Uterus (tissue), 4 donors: ENCODE data around the gene COG2. TPM values are rescaled to one million over a fixed set of nuclear protein-coding genes. Genes with fewer than 3 reads are reported as not detected.

Source experiments
- DNase-seq, 2 donors: peaks; one replicate each; pipeline ENCODE4 v3.0.0-alpha.2; 2019 to 2020
- H3K27ac ChIP-seq, 2 donors: fragments of 200-600 bp; sonication (generic); 1 replicate in 1 of 2; 2 replicates in 1 of 2; pipeline ENCODE4 v1.5.1; 2016 to 2018
- H3K27me3 ChIP-seq, 2 donors: fragments of 200-600 bp; sonication (generic); one replicate each; pipeline ENCODE4 v1.5.1; 2018 to 2019; ENCODE audit warnings: control low read depth in 1 of 2
- H3K36me3 ChIP-seq, 2 donors: fragments of 200-600 bp; sonication (generic); one replicate each; pipeline ENCODE4 v1.5.1; 2019; ENCODE audit warnings: control low read depth in 1 of 2
- H3K4me1 ChIP-seq, 2 donors: fragments of 200-600 bp; sonication (generic); one replicate each; pipeline ENCODE4 v1.5.1; 2018 to 2019; ENCODE audit warnings: control low read depth in 1 of 2
- H3K4me3 ChIP-seq, 2 donors: fragments of 200-600 bp; sonication (generic); 1 replicate in 1 of 2; 2 replicates in 1 of 2; pipeline ENCODE4 v1.5.1; 2018 to 2019; ENCODE audit warnings: mild to moderate bottlenecking in 1 of 2
- H3K9me3 ChIP-seq, 2 donors: fragments of 200-600 bp; sonication (generic); one replicate each; pipeline ENCODE4 v1.5.1; 2019; ENCODE audit warnings: control low read depth in 1 of 2
- POLR2A ChIP-seq, 2 donors: fragments of 450-650 bp; IDR thresholded peaks; one replicate each; pipeline ENCODE4 v1.6.1; 2016; ENCODE audit warnings: antibody characterized with exemption in 2 of 2, mild to moderate bottlenecking in 1 of 2, moderate library complexity in 1 of 2
- intact Hi-C: fragments of 100-400 bp; cut with DNase I; formaldehyde crosslinking; loops from one replicate; pipeline ENCODE4 v1.15.1; 2023; ENCODE audit warnings: low total_unique reads
- total RNA-seq, 4 donors: library from RNA; depleted of rRNA in 3 of 4; stranded (reverse); fragments of >200 nt in 3 of 4; gene quantifications; one replicate each; pipeline versions ENCODE4 v1.1.0 to v1.2.4, GENCODE V29; 2014 to 2023
- TF ChIP-seq, protein P1 (sequence below), 4 experiments: fragments of 200-600 bp in 2 of 4; fragments of 450-650 bp in 2 of 4; sonication (generic) in 2 of 4; IDR thresholded peaks; one replicate each; pipeline ENCODE4 v1.5.1; 2016 to 2019; ENCODE audit warnings: antibody characterized with exemption in 4 of 4, mild to moderate bottlenecking in 2 of 4, moderate library complexity in 1 of 4
- donor health status: DM: yes; HTN: yes; CAD: no.

Gene COG2
- total RNA-seq, 4 donors from 2014 or later, result 10.0 to 32.3 (median 18.5) TPM

DNA sequence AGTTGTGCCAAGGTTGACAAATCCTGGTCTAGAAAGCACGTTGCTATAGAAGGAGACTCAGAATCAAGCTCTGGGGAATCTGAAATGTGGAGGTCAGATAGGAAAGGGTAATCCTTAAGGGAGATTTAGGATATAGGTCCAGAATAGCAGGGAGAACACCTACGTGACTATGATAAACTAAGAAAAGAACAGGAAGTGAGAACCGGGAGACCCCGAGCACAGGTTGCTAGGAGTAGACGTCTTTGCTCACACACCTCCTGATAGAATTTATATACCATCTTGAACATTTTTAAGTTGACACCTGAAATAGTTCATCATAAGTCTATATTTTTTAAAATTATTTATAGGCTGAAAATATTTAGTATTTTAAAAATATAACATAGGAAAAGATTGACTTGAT is 7.9 kb upstream of the COG2 start:
- H3K27me3 ChIP-seq, result no peaks in the 10 kb centered on the region
- TF ChIP-seq, protein P1, sequence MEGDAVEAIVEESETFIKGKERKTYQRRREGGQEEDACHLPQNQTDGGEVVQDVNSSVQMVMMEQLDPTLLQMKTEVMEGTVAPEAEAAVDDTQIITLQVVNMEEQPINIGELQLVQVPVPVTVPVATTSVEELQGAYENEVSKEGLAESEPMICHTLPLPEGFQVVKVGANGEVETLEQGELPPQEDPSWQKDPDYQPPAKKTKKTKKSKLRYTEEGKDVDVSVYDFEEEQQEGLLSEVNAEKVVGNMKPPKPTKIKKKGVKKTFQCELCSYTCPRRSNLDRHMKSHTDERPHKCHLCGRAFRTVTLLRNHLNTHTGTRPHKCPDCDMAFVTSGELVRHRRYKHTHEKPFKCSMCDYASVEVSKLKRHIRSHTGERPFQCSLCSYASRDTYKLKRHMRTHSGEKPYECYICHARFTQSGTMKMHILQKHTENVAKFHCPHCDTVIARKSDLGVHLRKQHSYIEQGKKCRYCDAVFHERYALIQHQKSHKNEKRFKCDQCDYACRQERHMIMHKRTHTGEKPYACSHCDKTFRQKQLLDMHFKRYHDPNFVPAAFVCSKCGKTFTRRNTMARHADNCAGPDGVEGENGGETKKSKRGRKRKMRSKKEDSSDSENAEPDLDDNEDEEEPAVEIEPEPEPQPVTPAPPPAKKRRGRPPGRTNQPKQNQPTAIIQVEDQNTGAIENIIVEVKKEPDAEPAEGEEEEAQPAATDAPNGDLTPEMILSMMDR (IDR thresholded peaks at IDR 0.05), result no peak
- no peak for TF ChIP-seq POLR2A (IDR thresholded peaks at IDR 0.05)
- H3K9me3 ChIP-seq, result no peaks in the 10 kb centered on the region
- intact Hi-C loops, result no loop called here
- no peaks in the 10 kb centered on the region for H3K4me1 ChIP-seq
- no peaks in the 10 kb centered on the region for H3K36me3 ChIP-seq
- DNase-seq, result no peak
- H3K4me3 ChIP-seq, result no peak overlapping the region
- H3K27ac ChIP-seq, result no peak overlapping the region

DNA sequence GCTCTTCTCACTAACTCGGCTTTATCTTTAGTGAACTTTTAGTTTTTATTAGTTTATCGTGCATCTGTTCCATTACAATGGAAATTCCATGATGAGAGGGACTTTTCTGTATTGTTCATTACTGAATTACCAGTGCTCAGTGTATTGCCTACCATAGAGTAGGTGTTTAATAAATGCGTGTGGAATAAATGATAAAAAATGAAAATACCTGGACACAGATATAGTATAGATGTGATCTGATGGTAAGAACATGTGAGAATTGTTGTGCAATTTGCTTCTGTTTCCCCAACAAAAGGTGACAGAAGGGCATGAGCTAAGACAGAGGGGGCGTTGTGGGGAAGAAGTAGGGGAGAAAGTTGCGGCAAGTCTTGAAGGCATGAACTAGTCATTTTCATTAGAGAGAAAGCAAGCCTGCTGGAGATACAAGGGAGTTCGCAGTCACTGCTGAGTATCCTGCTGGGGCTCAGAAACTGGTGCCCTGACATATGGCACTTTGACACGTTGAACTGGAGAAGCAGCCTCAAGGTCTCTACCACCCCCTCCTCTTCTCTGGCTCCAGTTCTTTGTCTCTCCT is 5.6 kb upstream of the COG2 start:
- Histone ChIP-seq H3K27me3 (no peaks in the 10 kb centered on the region), H3K4me1 (no peaks in the 10 kb centered on the region), H3K27ac (no peak overlapping the region), H3K9me3 (no peaks in the 10 kb centered on the region), H3K36me3 (no peaks in the 10 kb centered on the region), H3K4me3 (no peak overlapping the region)
- intact Hi-C loops, result no loop called here
- no peak for TF ChIP-seq POLR2A (IDR thresholded peaks at IDR 0.05)
- TF ChIP-seq, protein P1 (IDR thresholded peaks at IDR 0.05), result no peak
- no peak for DNase-seq

DNA sequence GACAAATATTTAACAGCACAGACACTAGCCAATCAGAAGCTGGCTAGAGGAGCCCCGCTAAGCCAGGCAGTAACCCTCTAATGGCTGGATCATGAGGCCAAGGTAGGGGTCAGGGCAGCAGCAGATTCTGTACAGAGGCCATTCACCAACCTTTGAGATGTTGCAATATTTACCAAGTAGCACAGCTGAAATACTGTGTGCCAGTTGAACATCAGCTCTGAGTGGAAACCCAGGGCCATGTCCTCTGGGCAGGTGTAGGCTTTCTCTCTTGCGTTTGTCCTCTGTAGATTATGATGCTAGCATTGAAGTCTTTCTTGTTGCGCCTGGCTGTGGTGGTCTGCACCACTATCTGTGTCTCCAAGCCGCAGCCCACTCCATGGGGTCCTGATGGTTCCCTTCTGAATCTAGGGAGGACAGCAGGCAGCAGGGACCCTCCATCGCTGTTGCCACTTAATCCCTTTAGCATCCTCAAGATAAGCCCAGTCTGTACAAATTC is 2.5 kb upstream of the COG2 start:
- H3K36me3 ChIP-seq, result no peaks in the 10 kb centered on the region
- peaks cover 10 to 12% of the 10 kb centered on the region in 2 donors for H3K4me1 ChIP-seq
- H3K27me3 ChIP-seq, result no peaks in the 10 kb centered on the region
- TF ChIP-seq POLR2A (IDR thresholded peaks at IDR 0.05), result no peak
- TF ChIP-seq, protein P1 (IDR thresholded peaks at IDR 0.05), result no peak
- H3K4me3 ChIP-seq, result no peak overlapping the region
- H3K27ac ChIP-seq, result no peak overlapping the region
- no peak for DNase-seq
- intact Hi-C loops, result no loop called here
- H3K9me3 ChIP-seq, result no peaks in the 10 kb centered on the region

DNA sequence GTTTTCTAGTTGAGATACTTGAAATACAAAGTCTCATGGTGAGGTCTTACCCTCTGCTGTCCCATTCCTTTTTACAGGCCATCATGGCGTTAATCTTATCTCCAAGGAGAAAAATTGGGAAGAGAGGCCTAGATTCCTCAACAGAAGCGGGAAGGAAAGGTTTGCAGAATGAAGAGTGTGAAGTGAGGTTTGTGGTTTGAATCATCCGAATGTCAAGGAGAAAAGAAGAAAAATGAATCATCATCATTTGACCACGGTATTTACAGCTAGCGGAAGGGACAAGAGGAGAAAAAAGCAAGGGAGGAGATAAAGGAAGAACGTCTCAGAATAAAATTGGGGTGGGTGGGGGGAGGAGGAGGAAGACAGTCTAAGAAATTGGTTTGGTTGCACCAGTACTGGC is 935 bp upstream of the COG2 start:
- H3K4me3 ChIP-seq, result no peak overlapping the region
- no peaks in the 10 kb centered on the region for H3K36me3 ChIP-seq
- DNase-seq, result no peak
- intact Hi-C loops, result no loop called here
- TF ChIP-seq POLR2A (IDR thresholded peaks at IDR 0.05), result no peak
- TF ChIP-seq, protein P1 (IDR thresholded peaks at IDR 0.05), result no peak
- peaks cover 10 to 12% of the 10 kb centered on the region in 2 donors for H3K4me1 ChIP-seq
- H3K27me3 ChIP-seq, result no peaks in the 10 kb centered on the region
- no peaks in the 10 kb centered on the region for H3K9me3 ChIP-seq
- H3K27ac ChIP-seq, result no peak overlapping the region

DNA sequence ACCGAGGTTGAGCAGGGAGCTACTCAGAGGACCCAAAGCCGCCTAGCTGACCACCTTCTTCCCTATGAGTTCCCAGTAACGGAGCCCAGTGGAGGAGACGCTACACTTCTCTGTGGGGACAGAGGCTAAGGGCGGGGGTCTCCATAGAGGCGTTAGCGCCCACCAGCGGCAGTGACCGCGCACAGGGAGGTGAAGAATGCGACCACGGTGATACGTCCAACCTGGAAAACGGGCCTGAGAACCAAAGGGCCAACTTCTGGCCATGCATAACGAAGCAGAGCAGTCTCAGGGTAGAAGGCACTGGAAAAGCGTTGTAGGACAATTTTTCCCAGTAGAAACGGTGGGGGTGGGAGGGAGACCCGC is 400 bp upstream of the COG2 start:
- Histone ChIP-seq H3K36me3 (no peaks in the 10 kb centered on the region), H3K4me3 (peak overlapping the region; percentile 64 to 94), H3K27me3 (no peaks in the 10 kb centered on the region), H3K4me1 (peaks cover 10 to 12% of the 10 kb centered on the region in 2 donors), H3K27ac (no peak overlapping the region), H3K9me3 (no peaks in the 10 kb centered on the region)
- DNase-seq, result peak in 1 of 2 donors; percentile 16
- TF ChIP-seq, protein P1 (IDR thresholded peaks at IDR 0.05), result no peak
- TF ChIP-seq POLR2A (IDR thresholded peaks at IDR 0.05), result no peak
- intact Hi-C loops, result no loop called here
